GM19099 (cell line): ENCODE measurements around the gene RBFOX2.

Experiments used
- POLR2A ChIP-seq: IDR thresholded peaks from 3 replicates; pipeline ENCODE4 v1.6.1; 2011; ENCODE audit warnings: low read depth; ENCODE audit not compliant: insufficient read length; ENCODE audit errors: extremely low read depth

Gene RBFOX2

DNA sequence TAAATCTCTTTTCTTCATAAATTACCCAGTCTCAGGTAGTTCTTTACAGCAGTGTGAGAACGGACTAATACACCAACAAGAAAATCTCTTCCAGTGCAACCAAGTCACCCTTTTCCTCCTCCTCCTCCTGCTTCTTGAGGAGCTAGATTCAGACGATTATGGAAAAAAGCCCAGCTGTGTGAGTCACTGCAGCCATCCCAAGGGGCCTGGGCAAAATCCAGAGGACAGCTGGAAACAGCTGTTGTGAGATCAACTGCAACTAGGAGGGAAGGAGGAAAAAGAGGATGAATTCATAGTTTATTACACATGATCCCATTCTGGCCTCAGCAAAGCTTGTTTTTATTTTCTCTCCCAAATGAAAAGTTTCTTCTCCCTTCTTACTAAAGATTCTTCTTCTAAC is 32.9 kb downstream of the RBFOX2 start:
- no peak for TF ChIP-seq POLR2A

DNA sequence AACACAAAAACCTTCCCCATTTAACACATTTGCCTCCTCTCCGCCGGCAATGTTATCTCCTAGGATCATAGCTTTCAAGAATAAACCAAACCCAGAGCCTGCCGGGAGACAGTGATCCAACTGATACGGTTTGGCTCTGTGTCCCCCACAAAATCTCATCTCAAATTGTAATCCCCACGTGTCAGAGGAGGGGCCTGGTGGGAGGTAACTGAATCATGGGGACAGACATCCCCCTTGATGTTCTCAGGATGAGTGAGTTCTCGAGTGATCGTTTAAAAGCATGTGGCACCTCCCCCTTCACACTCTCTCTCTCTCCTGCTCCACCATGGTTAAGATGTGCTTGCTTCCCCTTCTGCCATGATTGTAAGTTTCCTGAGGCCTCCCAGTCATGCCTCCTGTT is 33.3 kb downstream of the RBFOX2 start:
- TF ChIP-seq POLR2A: no peak

DNA sequence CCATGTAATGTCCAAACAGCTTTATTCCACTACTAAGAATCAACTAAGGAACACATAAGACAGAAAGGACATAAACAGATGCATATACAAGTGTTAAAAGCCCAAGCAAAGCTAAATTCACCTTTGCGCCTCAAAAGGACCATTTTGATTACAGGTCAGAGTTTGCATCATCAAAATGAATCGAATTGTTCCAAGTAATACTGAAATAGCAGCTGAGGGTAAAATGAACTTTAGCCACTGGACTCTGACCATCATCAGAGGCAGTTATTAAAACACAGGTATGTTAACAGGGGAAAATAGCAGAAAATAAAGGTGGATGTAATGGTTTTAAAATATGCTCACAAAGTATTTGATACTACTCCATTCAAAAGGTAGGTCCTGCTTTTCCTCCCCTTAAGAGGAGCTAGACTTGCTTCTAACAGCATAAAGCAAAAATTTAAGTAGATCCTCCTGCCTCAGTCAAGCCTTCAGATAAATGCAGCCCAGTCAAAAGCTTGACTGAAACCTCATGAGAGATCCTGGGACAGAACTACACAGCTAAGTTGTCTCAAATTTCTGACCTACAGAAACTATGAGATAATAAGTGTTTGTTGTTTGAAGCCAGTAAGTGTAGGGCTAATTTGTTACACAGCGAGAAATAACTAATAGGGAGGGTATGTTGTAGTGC is 35.4 kb downstream of the RBFOX2 start:
- no peak for TF ChIP-seq POLR2A

DNA sequence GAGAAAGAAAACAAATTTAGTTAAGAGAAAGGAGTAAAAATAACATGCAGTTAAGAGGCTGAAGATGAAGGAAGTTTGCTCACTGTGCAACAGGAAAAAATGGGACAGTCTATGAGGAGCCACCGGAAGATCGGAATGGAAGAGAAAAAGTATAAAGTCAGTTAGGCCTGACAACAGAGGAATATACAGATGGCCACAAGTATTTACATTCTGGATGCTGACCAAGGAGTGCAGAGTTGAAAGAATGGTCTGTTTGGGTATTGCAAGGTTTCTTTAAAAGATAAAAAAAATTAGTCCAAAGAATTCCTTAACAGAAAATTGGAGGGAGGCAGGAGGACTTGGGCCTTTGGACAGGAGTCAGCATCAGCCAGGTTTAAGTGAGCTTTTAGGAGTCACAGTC is 37.5 kb downstream of the RBFOX2 start:
- no peak for TF ChIP-seq POLR2A

DNA sequence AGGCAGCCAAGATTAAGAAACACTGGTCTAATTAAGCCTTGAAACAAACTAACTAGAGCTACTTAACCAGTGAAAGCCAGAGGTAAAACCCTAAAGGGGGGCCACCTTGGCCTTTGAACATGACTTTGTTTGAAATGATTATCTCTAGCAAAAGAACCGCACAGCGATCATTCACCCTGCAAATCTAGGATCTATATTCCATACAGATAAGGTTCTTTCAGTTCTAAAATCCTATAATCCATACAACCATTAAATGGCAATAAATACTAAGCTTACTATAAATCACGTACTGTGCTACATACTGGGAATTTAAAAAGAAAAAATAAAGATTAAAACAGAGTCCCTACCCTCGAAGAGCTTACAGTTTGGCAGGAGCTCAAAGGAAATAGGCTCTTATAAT is 40.6 kb downstream of the RBFOX2 start:
- TF ChIP-seq POLR2A: no peak

DNA sequence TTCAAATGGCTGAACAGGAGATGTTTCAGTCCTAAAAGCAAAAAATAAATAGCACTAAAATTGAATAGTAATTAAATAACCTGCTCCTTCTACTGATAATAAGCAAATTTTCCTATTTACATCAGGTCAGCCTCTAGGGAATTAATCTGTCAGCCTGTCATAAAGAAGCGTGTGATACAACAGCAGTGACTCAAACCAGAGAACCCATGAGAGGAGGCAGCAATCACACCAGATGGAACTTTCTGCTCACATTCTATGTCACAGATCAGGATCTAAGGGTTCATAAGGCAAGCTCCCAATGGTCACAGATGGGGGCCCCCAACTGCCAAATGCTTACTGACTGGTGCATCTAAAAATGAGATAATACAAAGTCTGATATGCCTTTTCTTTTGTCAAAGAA is 41.1 kb downstream of the RBFOX2 start:
- no peak for TF ChIP-seq POLR2A

DNA sequence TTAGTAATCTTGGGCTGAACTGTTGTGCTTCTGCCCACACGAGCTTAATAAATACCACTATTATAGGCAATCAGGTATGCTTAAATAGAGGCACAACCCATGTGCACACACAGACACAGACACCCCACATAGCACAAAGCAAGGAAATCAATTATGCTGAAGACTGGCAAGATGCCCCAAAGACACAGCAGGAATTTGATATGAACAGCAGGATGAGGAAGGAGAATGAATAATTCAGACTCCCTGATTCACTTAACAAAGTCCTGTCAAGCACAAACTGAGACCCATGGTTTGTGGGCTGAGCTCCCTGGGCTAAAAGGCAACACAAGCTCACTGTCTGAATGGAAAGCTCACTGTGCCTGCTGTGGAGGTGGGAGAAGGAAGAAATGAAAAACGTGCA is 42.5 kb downstream of the RBFOX2 start:
- TF ChIP-seq POLR2A: no peak

DNA sequence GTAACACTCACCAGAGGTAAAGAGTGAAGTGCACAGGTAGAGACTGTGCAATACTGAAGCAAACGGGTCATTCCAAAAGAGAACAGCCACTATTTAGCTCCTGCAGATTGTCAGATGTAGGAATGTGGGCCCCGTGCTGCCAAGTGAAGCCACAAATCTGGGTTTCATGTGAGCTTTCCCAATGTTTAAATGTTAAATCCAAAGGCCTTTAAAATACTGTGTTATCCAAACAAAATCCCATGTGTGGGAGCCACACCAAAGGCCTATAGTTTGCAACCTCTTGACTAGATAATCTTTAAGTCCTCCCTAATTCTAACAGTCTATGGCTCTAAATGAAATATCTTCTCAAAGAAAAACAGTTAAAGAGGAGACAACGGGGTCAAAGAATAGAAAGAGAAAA is 43.3 kb downstream of the RBFOX2 start:
- no peak for TF ChIP-seq POLR2A

DNA sequence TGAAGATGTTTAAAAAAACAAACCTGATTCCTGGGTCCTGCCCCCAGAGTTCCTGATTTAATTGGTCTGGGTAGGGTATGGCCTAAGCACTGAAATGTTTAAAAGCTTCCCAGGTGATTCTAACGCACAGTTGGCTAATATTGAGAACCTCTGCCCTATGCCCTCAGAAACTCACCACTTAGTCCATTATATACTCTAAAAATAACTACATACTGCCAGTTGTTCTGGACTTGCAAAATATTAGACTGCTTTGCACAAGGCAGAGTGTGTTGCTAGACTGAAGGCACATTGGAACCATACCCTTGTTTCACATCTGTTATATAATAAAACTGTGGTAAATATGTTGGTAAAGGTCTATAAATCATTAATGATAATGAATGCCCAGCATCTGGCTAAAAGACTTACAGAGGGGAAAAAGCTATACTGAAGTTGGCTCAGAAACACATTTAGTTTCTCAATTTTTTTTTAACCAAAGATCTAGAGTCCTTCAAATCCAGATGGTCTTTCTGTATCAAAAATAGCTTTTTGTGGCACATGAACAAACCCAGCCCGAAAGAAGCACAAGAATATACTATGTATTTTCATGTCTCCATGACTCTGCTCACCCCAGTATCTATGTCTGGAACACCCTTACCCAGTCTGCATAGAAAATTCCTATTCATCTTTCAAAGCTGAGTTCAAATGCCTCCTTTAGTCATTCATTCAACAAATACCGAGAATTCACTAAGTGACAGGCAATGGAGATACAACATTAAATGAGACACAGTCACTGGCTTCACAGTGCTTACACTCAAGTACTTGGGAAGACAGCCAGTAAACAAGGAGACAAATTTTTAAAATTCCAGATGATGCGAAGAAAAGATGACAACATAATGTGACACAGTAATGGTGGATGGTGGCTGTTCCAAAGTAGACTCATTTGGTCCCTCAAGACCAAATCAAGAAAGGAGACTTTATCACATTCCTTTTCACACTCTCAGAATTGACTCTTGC is 44.1 kb downstream of the RBFOX2 start:
- no peak for TF ChIP-seq POLR2A

DNA sequence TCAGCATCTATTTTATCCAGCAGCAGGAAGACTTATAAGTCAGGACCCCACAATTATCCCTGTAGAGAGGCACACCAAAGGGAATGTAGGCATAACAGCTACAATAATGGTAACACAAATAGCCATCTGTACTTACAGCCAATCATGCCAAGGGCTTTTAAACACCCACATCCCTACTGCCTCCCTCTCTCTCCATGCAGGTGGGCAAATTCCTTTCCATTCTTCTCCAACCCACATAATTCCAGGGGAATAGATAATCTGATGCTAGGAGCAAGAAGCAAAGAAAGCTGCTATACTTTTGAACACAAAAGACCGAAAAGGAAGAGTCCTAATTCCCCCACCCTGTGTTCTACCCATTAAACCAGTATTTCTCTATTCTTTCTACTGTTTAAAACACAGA is 46.7 kb downstream of the RBFOX2 start:
- TF ChIP-seq POLR2A: no peak

DNA sequence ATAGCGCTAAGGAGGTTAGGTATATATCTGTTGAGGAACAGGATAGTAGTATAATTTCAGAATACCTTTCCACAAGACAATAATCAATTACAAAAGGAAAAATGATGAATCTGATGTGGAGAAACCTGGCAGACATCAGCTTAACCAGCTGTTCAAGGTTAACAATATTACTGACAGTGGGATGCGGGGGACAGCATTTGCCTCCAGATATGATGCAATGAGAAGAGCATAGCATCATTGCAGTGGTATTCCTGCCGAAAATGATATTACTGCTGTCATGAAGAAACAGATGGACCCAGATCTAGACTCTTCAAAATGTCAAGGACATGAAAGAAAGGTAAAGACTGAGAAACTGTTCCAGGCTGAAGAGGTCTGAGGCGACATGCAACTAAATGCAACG is 49.7 kb downstream of the RBFOX2 start:
- TF ChIP-seq POLR2A: no peak

DNA sequence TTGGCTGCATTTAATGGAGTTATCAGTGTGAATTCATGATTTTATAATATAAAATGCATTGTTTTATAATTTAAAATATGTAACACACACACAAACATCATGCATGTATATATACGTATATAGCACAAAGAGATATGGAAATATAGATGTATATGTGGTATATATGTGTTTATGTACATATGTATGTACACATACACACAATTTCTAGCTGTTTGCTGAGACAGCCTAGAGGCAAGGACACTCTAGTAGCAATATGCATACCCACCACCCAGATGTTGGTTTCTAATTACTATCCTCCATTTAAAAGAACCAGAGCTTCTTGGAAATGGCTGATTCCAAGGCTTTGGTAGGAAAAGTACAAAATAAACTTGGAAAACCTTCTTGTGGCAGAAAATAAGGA is 50.4 kb downstream of the RBFOX2 start:
- TF ChIP-seq POLR2A: no peak

DNA sequence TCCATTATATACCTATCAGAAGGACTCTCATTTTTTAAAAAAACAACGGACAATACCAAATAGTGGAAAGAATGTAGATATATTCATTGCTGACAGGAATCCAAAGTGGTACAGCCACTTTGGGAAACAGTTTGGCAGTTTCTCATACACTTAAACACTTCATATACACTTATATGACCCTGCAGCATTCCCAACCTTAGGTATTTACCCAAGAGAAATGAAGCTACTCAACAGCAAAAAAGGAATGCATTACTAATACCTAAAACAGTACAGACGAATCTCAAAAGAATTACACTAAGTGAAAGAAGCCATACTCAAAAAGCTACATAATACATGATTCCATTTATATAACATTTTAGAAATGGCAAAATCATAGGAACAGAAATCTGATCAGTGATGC is 51.5 kb downstream of the RBFOX2 start:
- TF ChIP-seq POLR2A: no peak

DNA sequence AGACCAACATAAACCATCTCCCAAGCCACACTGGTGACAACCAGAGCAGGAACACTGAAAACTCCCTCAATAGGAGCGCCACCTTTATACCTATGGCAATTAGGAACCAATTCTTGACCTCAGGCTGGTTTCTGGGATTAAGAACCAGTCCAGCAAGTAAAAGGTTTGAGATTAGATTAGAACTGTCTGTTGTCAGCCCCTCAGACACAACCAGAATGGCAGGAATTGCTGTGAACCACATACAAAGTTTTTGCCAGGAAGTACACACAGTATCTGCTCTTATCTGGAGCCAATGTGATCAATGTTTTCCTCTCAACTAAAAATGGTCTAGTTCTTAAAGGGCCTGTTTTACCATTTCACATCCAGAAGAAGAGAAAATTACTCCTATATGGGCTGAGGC is 55.2 kb downstream of the RBFOX2 start:
- TF ChIP-seq POLR2A: no peak

DNA sequence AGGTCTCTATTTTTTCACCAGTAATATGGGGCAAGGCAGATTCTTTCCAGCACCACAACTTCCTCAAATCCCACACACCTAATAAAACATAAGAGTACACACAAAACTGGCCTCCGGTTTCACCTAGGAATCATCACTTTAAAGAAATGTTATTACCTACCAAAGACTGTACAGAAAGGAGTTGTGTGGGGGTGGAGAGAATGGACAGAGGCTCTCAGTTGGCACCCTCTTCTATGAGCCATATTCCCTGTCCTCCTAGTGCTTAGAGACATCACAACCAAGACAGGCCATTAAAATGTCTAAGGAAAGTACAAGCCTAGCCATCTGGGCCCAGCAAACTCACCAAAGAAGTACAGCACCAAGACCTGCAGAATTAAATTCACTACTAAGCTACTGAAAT is 56.1 kb downstream of the RBFOX2 start:
- TF ChIP-seq POLR2A: no peak

DNA sequence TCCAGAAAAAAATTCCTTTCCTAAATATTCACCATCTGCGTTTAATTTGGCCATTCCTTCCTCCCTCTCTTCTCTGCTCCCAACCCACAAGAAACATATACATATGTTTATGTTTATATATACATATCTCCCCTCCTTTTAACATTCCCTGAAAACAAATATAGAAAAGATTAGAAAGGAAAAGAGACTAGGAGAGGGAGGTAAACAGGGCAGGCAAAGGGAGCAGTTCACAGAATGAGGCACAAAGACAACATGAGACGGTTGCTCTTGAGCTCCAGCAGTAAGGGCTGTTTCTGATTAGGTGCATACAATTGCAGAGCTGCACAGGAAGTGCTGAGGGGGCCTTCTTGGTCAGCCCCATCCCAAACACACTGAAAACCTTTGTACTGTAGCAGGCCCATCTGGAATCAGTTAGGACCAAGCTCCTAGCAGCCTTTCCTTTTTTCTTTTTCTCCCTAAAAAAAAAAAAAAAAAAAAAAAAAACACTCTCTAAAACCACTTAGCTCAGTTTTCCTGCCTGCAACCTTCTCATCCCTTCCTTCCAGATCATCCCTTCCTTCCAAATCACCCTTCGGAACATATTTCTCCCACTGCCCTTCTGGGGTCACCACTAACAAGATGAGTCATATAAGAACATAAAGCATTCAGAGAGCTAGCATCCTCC is 57.0 kb downstream of the RBFOX2 start:
- TF ChIP-seq POLR2A: no peak
